Neutrophil (primary cell): ENCODE measurements around the gene OR7C1.
A peak's percentile ranks its signal among the peaks of the same experiment; 100 is the strongest.
"Not testable (repeated sequence)": the region's sequence is repeated elsewhere in the genome, so short reads cannot be mapped to it uniquely, and the experiment has no call there.

Source experiments
- H3K27ac ChIP-seq: fragments of 200-600 bp; sonication (generic); 2 replicates; pipeline ENCODE4 v1.5.1; 2016; ENCODE audit warnings: mild to moderate bottlenecking, moderate library complexity
- H3K27me3 ChIP-seq: fragments of 200-600 bp; sonication (generic); 2 replicates; pipeline ENCODE4 v1.6.0; 2016; ENCODE audit warnings: mild to moderate bottlenecking
- H3K36me3 ChIP-seq: fragments of 200-600 bp; sonication (generic); 2 replicates; pipeline ENCODE4 v1.5.1; 2017
- H3K4me1 ChIP-seq, 2 experiments: fragments of 200-600 bp in 1 of 2; sonication (generic) in 1 of 2; 1 replicate in 1 of 2; 2 replicates in 1 of 2; pipeline versions ENCODE4 v1.5.1 to v1.6.1; 2013 to 2016; ENCODE audit warnings: low read depth in 1 of 2, low read length in 1 of 2, mild to moderate bottlenecking in 1 of 2, moderate library complexity in 1 of 2; ENCODE audit not compliant: control insufficient read depth in 1 of 2, insufficient read depth in 1 of 2
- H3K4me3 ChIP-seq, 2 experiments: fragments of 200-600 bp in 1 of 2; sonication (generic) in 1 of 2; 1 replicate in 1 of 2; 2 replicates in 1 of 2; pipeline ENCODE4 v1.5.1; 2013 to 2016; ENCODE audit warnings: low read depth in 1 of 2, low read length in 1 of 2, mild to moderate bottlenecking in 1 of 2, moderate library complexity in 1 of 2
- H3K9me3 ChIP-seq: fragments of 200-600 bp; sonication (generic); 2 replicates; pipeline ENCODE4 v1.5.1; 2016
- CTCF ChIP-seq: fragments of 200-600 bp; sonication (generic); IDR thresholded peaks from 2 replicates; pipeline ENCODE4 v1.5.1; 2016; ENCODE audit warnings: antibody characterized with exemption

The OR7C1 gene

DNA sequence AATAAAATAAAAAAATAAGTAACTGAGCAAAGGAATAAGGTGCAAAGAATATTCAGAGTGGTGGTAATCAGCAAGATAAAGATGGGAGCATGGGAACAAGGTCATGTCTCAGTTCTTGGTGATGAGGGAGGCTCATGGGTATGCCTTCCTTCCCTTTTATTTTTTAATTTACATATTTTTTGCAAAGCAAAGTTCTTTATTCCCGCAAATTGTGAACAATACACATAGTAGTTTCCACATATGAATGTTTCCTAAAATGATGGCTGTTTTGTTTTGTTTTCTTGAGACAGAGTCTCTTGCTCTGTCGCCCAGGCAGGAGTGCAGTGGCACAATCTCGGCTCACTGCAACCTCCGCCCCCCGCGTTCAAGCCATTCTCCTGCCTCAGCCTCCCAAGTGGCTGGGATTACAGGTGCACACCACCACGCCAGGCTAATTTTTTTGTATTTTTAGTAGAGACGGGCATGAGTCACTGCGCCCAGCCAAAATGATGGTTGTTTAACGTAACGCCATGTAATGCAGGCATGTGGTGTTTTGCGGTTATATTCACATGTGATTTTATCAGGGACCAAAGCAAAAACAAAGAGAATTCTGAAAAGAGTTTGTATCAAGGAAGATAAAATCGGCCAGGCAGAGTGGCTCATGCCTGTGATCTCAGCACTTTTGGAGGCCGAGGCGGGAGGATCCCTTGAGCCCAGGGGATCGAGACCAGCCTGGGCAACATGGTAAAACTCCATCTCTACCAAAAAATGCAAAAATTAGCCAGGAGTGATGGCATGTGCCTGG is 52.2 kb downstream of the OR7C1 start:
- Histone ChIP-seq H3K27ac (peak overlapping the region; percentile 94), H3K36me3 (no peaks in the 10 kb centered on the region), H3K4me3 (peak overlapping the region; percentile 32 to 59), H3K9me3 (no peaks in the 10 kb centered on the region), H3K4me1 (peaks cover 53 to 59% of the 10 kb centered on the region in 2 experiments), H3K27me3 (no peaks in the 10 kb centered on the region)
- TF ChIP-seq CTCF, result no peak

GRCh38 chr19:14781713-14782536 is 53.1 kb downstream of the OR7C1 start:
- H3K9me3 ChIP-seq, H3K27ac ChIP-seq, H3K36me3 ChIP-seq, H3K27me3 ChIP-seq, H3K4me3 ChIP-seq: not testable (repeated sequence)
- H3K4me1 ChIP-seq, result peaks cover 47 to 54% of the 10 kb centered on the region in 2 experiments

- H3K36me3 ChIP-seq, H3K27ac ChIP-seq, H3K4me3 ChIP-seq, H3K9me3 ChIP-seq, H3K27me3 ChIP-seq: not testable (repeated sequence)
- peaks cover 43 to 47% of the 10 kb centered on the region in 2 experiments for H3K4me1 ChIP-seq
These were observed 54.3 kb downstream of the OR7C1 start for GRCh38 chr19:14780622-14781225.

DNA sequence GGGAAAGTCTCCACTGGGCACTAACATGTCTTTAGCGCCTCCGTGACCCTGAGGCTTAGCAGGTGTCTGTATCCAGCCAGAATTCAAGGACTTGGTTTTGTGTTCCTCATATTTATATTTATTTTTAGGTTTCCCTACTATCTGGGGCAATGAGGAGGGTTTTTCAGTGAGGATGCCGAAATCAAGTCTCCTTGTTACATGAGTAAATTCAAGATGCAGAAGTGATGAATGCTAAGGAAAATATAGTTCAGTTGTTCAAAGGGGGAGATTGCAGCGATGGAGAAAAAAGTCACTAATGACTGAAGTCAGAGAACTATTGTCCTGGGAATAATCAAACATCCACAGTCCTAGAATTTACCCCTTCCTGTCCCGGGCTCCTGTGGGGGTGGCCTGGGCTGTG is 55.8 kb downstream of the OR7C1 start:
- no peaks in the 10 kb centered on the region for H3K9me3 ChIP-seq
- peaks cover 5% of the 10 kb centered on the region for H3K27me3 ChIP-seq
- no peak overlapping the region for H3K27ac ChIP-seq
- TF ChIP-seq CTCF, result no peak
- H3K36me3 ChIP-seq, result no peaks in the 10 kb centered on the region
- H3K4me3 ChIP-seq, result no peak overlapping the region
- peaks cover 36 to 40% of the 10 kb centered on the region in 2 experiments for H3K4me1 ChIP-seq

- not testable (repeated sequence) for H3K4me3 ChIP-seq, H3K9me3 ChIP-seq, H3K27ac ChIP-seq, H3K27me3 ChIP-seq, H3K36me3 ChIP-seq
- peaks cover 28 to 31% of the 10 kb centered on the region in 2 experiments for H3K4me1 ChIP-seq
These were observed 56.7 kb downstream of the OR7C1 start, which contains the start of gene ADGRE2 for GRCh38 chr19:14778110-14778845. Gene ADGRE2 (minus strand): TSS chr19:14778560. CDS start chr19:14776756, 1,804 bp downstream.

GRCh38 chr19:14777645-14778044 is 57.3 kb downstream of the OR7C1 start:
- not testable (repeated sequence) for H3K4me3 ChIP-seq, H3K27me3 ChIP-seq, H3K27ac ChIP-seq, H3K9me3 ChIP-seq, H3K36me3 ChIP-seq
- peaks cover 22 to 25% of the 10 kb centered on the region in 2 experiments for H3K4me1 ChIP-seq
